ENCODE results near the gene FOXM1. TPM values are rescaled to one million over a fixed set of nuclear protein-coding genes. Genes with fewer than 3 reads are reported as not detected.
A peak's percentile ranks its signal among the peaks of the same experiment; 100 is the strongest.

FOXM1 gene
- total and polyA plus RNA-seq, 10 of the 15 experiments (the other 5 are each of a cell fraction or from before 2014, with no cell fraction given), result 15.1 to 63.2 (median 34.2) TPM

- TF ChIP-seq ATF2 (IDR thresholded peaks at IDR 0.05; ENCODE audit: low read length) (no peak), NBN (IDR thresholded peaks at IDR 0.05) (no peak), BRCA1 (IDR thresholded peaks at IDR 0.05; ENCODE audit: low read depth, low read length) (no peak), RBBP5 (conservative IDR thresholded peaks at IDR 0.05) (no peak), CBFB (IDR thresholded peaks at IDR 0.05; ENCODE audit: low read depth) (no peak), EGR1 (IDR thresholded peaks at IDR 0.05; ENCODE audit: borderline replicate concordance in 1 of 2, low read depth in 2 of 2, low read length in 2 of 2) (peak in 1 of 2 experiments; percentile 62; a peak in 1 of 3 replicates), SIN3A (IDR thresholded peaks at IDR 0.05; ENCODE audit: low read depth, low read length) (peak; percentile 90), RAD51 (IDR thresholded peaks at IDR 0.05) (no peak), IRF3 (IDR thresholded peaks at IDR 0.05) (peak; percentile 89), FOXM1 (IDR thresholded peaks at IDR 0.05; ENCODE audit: low read depth, low read length) (no peak), PKNOX1 (IDR thresholded peaks at IDR 0.05) (peak; percentile 58), MLLT1 (IDR thresholded peaks at IDR 0.05) (no peak), POU2F2 (IDR thresholded peaks at IDR 0.05; ENCODE audit: borderline replicate concordance, low read depth, low read length) (0 out of 3 replicates have a peak, but pooled peaks have one; percentile 17), FOS (IDR thresholded peaks at IDR 0.05; ENCODE audit: borderline replicate concordance, extremely low read depth, insufficient read length) (peak; percentile 73), CEBPB (IDR thresholded peaks at IDR 0.05; ENCODE audit: borderline replicate concordance in 1 of 2, low read depth in 2 of 2, low read length in 2 of 2) (no peak), FOXK2 (IDR thresholded peaks at IDR 0.05) (no peak), CHD2 (IDR thresholded peaks at IDR 0.05; ENCODE audit: borderline replicate concordance, low read depth, low read length) (peak; percentile 94), KLF5 (IDR thresholded peaks at IDR 0.05; ENCODE audit: partially characterized antibody) (no peak), CHD1 (IDR thresholded peaks at IDR 0.05; ENCODE audit: low read depth, low read length) (no peak), RCOR1 (conservative IDR thresholded peaks at IDR 0.05; ENCODE audit: low read depth, low read length) (no peak), DPF2 (IDR thresholded peaks at IDR 0.05) (peak; percentile 31; the same call in 1 of the 2 replicates), SRF (IDR thresholded peaks at IDR 0.05; ENCODE audit: low read depth in 2 of 2, low read length in 2 of 2) (no peak), ZBTB33 (IDR thresholded peaks at IDR 0.05) (no peak), CBX5 (IDR thresholded peaks at IDR 0.05; ENCODE audit: low read depth) (no peak)
Measured at GRCh38 chr12:2890388-2891239, 13.6 kb upstream of the FOXM1 start, which contains the start of gene TULP3 (continued).

Measured in GM12878 (cell line).